SKM-1 treated with dmso at 0.1 percent for 144 hours (cell line): ENCODE data around the gene FARP2.

ENCODE experiments used
- DNase-seq: peaks from one replicate; lab custom pipeline; 2025; ENCODE audit not compliant: unreplicated experiment; lab: John Stamatoyannopoulos, UW

Gene FARP2

GRCh38 chr2:241325257-241325656, 30.8 kb upstream of the FARP2 start:
- DNase-seq, result no peak

GRCh38 chr2:241329669-241330615, 26.1 kb upstream of the FARP2 start:
- DNase-seq, result no peak

GRCh38 chr2:241330616-241330981, 25.5 kb upstream of the FARP2 start:
- no peak for DNase-seq

- no peak for DNase-seq
These were observed 21.3 kb upstream of the FARP2 start for GRCh38 chr2:241334813-241335212.

GRCh38 chr2:241339839-241340630, 16.1 kb upstream of the FARP2 start:
- no peak for DNase-seq

GRCh38 chr2:241340631-241341163, 15.4 kb upstream of the FARP2 start:
- no peak for DNase-seq

- DNase-seq, result no peak
These were observed 11.0 kb upstream of the FARP2 start for GRCh38 chr2:241344925-241345651.

- DNase-seq, result no peak
These were observed 6.1 kb upstream of the FARP2 start for GRCh38 chr2:241349941-241350340.

- DNase-seq, result no peak
These were observed 5.6 kb upstream of the FARP2 start for GRCh38 chr2:241350530-241350877.

- DNase-seq, result no peak
These were observed 5.0 kb upstream of the FARP2 start for GRCh38 chr2:241350878-241351639.

- DNase-seq, result no peak
These were observed 4.4 kb upstream of the FARP2 start for GRCh38 chr2:241351640-241352031.

- DNase-seq, result no peak
These were observed 3.9 kb upstream of the FARP2 start for GRCh38 chr2:241352227-241352626.

- no peak for DNase-seq
These were observed 1.1 kb upstream of the FARP2 start for GRCh38 chr2:241354668-241355658.

GRCh38 chr2:241356871-241357260, 781 bp downstream of the FARP2 start:
- DNase-seq, result no peak

- DNase-seq, result no peak
These were observed 1.4 kb downstream of the FARP2 start for GRCh38 chr2:241357531-241357930.

GRCh38 chr2:241358470-241358869, 2.4 kb downstream of the FARP2 start:
- DNase-seq, result no peak

- DNase-seq, result no peak
These were observed 3.5 kb downstream of the FARP2 start for GRCh38 chr2:241359481-241360045.

GRCh38 chr2:241363426-241363825, 7.3 kb downstream of the FARP2 start:
- no peak for DNase-seq

GRCh38 chr2:241364781-241365180, 8.7 kb downstream of the FARP2 start:
- no peak for DNase-seq
